HL-60 (cell line): Measurements from ENCODE around the gene PTPRM.

ENCODE experiments used
- DNase-seq, 2 experiments: peaks; one replicate each; pipeline ENCODE4 v3.0.0-alpha.2; 2010 to 2020; ENCODE audit warnings: low read depth in 1 of 2, low spot score in 1 of 2
- H3K27ac ChIP-seq: fragments of 250-450 bp; sonication (Bioruptor Pico); replicated peaks from 2 replicates; pipeline ENCODE4 v1.5.1; 2020; ENCODE audit warnings: mild to moderate bottlenecking, moderate library complexity
- H3K27me3 ChIP-seq: fragments of 250-450 bp; sonication (Bioruptor Pico); 2 replicates; pipeline ENCODE4 v1.5.1; 2021; ENCODE audit warnings: mild to moderate bottlenecking, moderate library complexity; ENCODE audit not compliant: insufficient read depth, poor library complexity, severe bottlenecking
- H3K4me3 ChIP-seq: replicated peaks from 2 replicates; pipeline ENCODE4 v1.5.1; 2011; ENCODE audit warnings: mild to moderate bottlenecking, control low read depth, low read length; ENCODE audit not compliant: insufficient read depth
- CTCF ChIP-seq: IDR thresholded peaks from one replicate; pipeline ENCODE4 v1.5.1; 2011; ENCODE audit warnings: low read length, control low read depth, inconsistent platforms; ENCODE audit not compliant: insufficient read depth
- GABPA ChIP-seq: IDR thresholded peaks from 2 replicates; pipeline ENCODE4 v1.6.1; 2012; ENCODE audit warnings: low read depth
- POLR2AphosphoS5 ChIP-seq: IDR thresholded peaks from 2 replicates; pipeline ENCODE4 v1.6.1; 2012; ENCODE audit warnings: low read depth
- REST ChIP-seq: IDR thresholded peaks from 2 replicates; pipeline ENCODE4 v1.6.1; 2012; ENCODE audit warnings: low read depth; ENCODE audit not compliant: insufficient replicate concordance
- SPI1 ChIP-seq: IDR thresholded peaks from 2 replicates; pipeline ENCODE4 v1.6.1; 2012; ENCODE audit warnings: low read depth, mild to moderate bottlenecking, borderline replicate concordance

PTPRM gene

GRCh38 chr18:7737550-7737949 lies 170.4 kb downstream of the PTPRM start:
- Histone ChIP-seq H3K27ac (no peak overlapping the region), H3K27me3 (no peaks in the 10 kb centered on the region), H3K4me3 (no peak overlapping the region)
- no peak for DNase-seq
- TF ChIP-seq GABPA = no peak

GRCh38 chr18:7740821-7741220 lies 173.7 kb downstream of the PTPRM start:
- H3K4me3 ChIP-seq = no peak overlapping the region
- H3K27ac ChIP-seq = no peak overlapping the region
- no peak for DNase-seq
- H3K27me3 ChIP-seq = no peaks in the 10 kb centered on the region
- TF ChIP-seq GABPA = no peak
- TF ChIP-seq CTCF = no peak
- no peak for TF ChIP-seq REST
- TF ChIP-seq SPI1 = no peak
- no peak for TF ChIP-seq POLR2AphosphoS5

GRCh38 chr18:7741640-7742039 lies 174.5 kb downstream of the PTPRM start:
- Histone ChIP-seq H3K27ac (no peak overlapping the region), H3K27me3 (no peaks in the 10 kb centered on the region), H3K4me3 (no peak overlapping the region)
- TF ChIP-seq POLR2AphosphoS5 (no peak), REST (no peak), CTCF (no peak), GABPA (no peak), SPI1 (no peak)
- DNase-seq = no peak

- TF ChIP-seq CTCF (no peak), GABPA (no peak), POLR2AphosphoS5 (no peak), SPI1 (no peak), REST (no peak)
- Histone ChIP-seq H3K4me3 (no peak overlapping the region), H3K27me3 (no peaks in the 10 kb centered on the region), H3K27ac (no peak overlapping the region)
- no peak for DNase-seq
These were observed 175.1 kb downstream of the PTPRM start for GRCh38 chr18:7742224-7742623.
